ENCODE measurements around the gene TBX10.

GRCh38 chr11:67596753-67597300 lies 42.7 kb downstream of the TBX10 start:
- TF ChIP-seq, protein P1, sequence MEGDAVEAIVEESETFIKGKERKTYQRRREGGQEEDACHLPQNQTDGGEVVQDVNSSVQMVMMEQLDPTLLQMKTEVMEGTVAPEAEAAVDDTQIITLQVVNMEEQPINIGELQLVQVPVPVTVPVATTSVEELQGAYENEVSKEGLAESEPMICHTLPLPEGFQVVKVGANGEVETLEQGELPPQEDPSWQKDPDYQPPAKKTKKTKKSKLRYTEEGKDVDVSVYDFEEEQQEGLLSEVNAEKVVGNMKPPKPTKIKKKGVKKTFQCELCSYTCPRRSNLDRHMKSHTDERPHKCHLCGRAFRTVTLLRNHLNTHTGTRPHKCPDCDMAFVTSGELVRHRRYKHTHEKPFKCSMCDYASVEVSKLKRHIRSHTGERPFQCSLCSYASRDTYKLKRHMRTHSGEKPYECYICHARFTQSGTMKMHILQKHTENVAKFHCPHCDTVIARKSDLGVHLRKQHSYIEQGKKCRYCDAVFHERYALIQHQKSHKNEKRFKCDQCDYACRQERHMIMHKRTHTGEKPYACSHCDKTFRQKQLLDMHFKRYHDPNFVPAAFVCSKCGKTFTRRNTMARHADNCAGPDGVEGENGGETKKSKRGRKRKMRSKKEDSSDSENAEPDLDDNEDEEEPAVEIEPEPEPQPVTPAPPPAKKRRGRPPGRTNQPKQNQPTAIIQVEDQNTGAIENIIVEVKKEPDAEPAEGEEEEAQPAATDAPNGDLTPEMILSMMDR (IDR thresholded peaks at IDR 0.05): no peak
- no peak for TF ChIP-seq POLR2AphosphoS5 (IDR thresholded peaks at IDR 0.05; ENCODE audit: low read depth, low read length)
- TF ChIP-seq SIN3A (IDR thresholded peaks at IDR 0.05; ENCODE audit: borderline replicate concordance, insufficient read depth, low read depth, low read length): no peak
- no peak for TF ChIP-seq REST (IDR thresholded peaks at IDR 0.05; ENCODE audit: insufficient read depth in 1 of 2, low read depth in 2 of 2, low read length in 1 of 2)
